GM12875 (cell line): Measurements from ENCODE around the gene SIN3A.
"Not testable (repeated sequence)": the region's sequence is repeated elsewhere in the genome, so short reads cannot be mapped to it uniquely, and the experiment has no call there.

ENCODE experiments used
- H3K4me3 ChIP-seq: one replicate; pipeline ENCODE4 v1.5.1; 2011; ENCODE audit warnings: low read depth, low read length, control low read depth
- TF ChIP-seq, protein P1 (sequence below): IDR thresholded peaks from 2 replicates; pipeline ENCODE4 v1.5.1; 2011; ENCODE audit warnings: low read depth, mild to moderate bottlenecking, control low read depth, inconsistent platforms, low read length, moderate library complexity, borderline replicate concordance; ENCODE audit not compliant: insufficient read depth

SIN3A gene

GRCh38 chr15:75348034-75348561 is 103.4 kb downstream of the SIN3A start:
- TF ChIP-seq, protein P1, sequence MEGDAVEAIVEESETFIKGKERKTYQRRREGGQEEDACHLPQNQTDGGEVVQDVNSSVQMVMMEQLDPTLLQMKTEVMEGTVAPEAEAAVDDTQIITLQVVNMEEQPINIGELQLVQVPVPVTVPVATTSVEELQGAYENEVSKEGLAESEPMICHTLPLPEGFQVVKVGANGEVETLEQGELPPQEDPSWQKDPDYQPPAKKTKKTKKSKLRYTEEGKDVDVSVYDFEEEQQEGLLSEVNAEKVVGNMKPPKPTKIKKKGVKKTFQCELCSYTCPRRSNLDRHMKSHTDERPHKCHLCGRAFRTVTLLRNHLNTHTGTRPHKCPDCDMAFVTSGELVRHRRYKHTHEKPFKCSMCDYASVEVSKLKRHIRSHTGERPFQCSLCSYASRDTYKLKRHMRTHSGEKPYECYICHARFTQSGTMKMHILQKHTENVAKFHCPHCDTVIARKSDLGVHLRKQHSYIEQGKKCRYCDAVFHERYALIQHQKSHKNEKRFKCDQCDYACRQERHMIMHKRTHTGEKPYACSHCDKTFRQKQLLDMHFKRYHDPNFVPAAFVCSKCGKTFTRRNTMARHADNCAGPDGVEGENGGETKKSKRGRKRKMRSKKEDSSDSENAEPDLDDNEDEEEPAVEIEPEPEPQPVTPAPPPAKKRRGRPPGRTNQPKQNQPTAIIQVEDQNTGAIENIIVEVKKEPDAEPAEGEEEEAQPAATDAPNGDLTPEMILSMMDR: no peak
- H3K4me3 ChIP-seq: peak overlapping the region; percentile 61

- TF ChIP-seq, protein P1: no peak
- peak overlapping the region; percentile 61 for H3K4me3 ChIP-seq
Measured at GRCh38 chr15:75347222-75348033, 104.1 kb downstream of the SIN3A start.

DNA sequence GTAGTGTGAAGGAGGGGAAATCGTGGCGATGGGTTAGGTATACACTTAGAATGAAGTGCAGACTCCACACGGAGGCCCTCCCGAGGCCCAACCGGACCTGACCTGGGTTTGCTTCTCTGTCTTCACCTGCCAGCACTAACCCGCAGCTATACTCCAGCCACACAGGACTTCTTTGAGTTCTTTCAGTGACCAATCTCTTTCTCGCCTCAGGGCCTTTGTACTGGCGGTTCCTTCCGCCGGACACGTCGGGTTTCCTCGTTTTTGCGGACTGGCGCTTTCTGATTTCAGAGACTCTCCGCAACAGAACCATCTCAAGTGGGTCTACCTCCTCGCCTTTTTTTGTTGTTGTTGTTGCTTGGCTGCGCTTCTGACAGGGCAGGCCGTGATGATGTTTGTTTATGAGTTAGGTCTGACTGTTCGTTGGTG is 104.7 kb downstream of the SIN3A start, which contains the start of gene NEIL1:
Gene NEIL1 (plus strand): TSS at position 244 of the 426 bp plus-strand sequence. CDS start 1,867 bp downstream, outside the sequence.
- TF ChIP-seq, protein P1: no peak
- H3K4me3 ChIP-seq: peak within 1 kb of the TSS; percentile 61

DNA sequence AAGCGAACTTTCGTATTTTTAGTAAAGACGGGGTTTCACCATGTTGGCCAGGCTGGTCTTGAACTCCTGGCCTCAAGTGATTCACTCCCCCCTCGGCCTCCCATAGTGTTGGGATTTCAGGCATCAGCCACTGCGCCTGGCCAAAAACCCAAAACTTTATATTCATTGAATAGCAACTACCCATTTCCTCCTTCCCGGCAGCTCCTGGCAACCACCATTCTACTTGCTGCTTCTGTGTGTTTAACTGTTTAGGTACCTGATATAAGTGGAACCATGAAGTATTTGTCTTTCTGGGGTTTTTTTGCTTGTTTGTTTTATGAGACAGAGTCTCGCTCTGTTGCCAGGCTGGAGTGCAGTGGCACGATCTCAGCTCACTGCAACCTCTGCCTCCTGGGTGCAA is 107.5 kb downstream of the SIN3A start:
- not testable (repeated sequence) for H3K4me3 ChIP-seq

DNA sequence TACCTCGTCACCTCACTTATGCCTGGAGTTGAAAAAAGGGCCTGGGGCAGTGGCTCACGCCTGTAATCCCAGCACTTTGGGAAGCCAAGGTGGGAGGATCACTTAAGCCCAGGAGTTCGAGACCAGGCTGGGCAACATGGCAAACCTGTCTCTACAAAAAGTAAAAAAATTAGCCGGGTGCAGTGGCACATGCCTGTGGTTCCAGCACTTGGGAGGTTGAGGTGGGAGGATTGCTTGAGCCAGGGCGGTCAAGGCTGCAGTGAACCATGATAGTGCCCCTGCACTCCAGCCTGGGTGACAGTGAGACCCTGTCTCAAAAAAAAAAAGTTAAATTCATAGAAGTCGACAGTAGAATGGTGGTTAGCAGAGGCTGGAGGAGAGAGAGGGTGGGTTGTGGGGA is 109.3 kb downstream of the SIN3A start:
- no peak overlapping the region for H3K4me3 ChIP-seq
- TF ChIP-seq, protein P1: no peak

DNA sequence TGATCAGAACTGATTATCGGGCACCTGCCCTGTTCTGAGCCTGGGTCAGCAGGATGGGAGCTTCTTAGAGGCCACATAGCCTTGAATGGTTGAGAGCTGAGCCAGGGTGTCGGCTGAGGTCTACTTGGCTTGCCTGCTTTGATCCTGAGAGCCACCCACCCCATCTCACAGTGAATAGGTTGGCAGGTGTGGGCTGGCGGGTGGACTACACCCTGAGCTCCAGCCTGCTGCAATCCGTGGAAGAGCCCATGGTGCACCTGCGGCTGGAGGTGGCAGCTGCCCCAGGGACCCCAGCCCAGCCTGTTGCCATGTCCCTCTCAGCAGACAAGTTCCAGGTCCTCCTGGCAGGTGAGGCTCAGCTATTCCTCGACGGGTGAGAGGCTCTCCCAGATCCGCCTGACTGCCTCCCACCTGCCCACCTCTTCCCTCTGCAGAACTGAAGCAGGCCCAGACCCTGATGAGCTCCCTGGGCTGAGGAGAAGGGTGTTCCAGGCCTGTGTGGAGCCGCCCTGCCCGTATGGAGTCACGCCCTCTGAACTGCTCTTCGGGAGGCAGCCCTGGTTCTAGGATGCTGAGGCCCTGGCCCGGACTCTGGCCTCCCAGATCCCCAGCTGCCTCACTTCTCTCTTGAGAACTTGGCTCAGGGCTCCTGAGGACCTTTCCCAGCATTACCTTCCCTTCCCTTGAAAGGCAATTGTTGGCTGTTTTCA is 111.8 kb downstream of the SIN3A start:
- TF ChIP-seq, protein P1: no peak
- no peak overlapping the region for H3K4me3 ChIP-seq

DNA sequence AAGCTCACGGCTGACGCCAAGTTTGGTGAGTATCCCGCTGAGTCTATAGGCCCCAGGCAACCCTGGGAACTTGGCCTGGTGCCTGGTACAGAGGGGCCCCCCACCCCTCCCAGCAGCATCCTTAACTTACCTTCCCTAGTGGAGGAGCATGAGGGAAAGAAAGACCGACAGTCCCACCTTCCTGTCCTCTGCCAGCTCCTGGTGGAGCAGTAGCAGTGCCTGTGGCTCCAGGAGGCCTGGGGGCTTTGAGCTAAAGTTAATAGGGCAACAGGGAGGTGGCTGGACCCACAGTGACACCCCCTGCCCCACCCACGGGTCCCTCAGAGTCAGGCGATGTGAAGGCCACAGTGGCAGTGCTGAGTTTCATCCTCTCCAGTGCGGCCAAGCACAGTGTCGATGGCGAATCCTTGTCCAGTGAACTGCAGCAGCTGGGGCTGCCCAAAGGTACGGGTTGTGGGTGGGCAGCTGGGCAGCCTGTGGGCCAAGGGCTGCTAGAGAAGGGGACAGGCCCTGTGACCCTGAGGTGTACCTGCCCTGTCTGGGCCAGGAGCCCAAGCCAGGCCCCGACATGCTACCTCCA is 112.7 kb downstream of the SIN3A start:
- no peak overlapping the region for H3K4me3 ChIP-seq
- TF ChIP-seq, protein P1: no peak
